Activated naive CD8-positive, alpha-beta T cell treated with anti-CD3 and anti-CD28 coated beads, Interleukin-2, amount 10 ng/mL, durations not matched to agents 7 days and 5 days (primary cell): Measurements from ENCODE around the gene ANP32E. TPM values are rescaled to one million over a fixed set of nuclear protein-coding genes. Genes with fewer than 3 reads are reported as not detected.

ENCODE experiments used
- ATAC-seq: fragments of 150-1000 bp; cut with Tn5 transposase; one replicate; pipeline ENCODE4 v1.10.0; 2021; ENCODE audit warnings: low read depth, moderate library complexity
- POLR2A ChIA-PET: fragments of 350-600 bp; sonication (Branson Sonifier 250); formaldehyde crosslinking; loops from one replicate; lab custom pipeline; 2021; ENCODE audit warnings: antibody characterized with exemption; lab: Charles Lee
- DNase-seq: peaks from one replicate; pipeline ENCODE4 v3.0.0; 2021
- H3K27ac Mint-ChIP-seq: one replicate; pipeline ENCODE4 v1.8.0; 2022; ENCODE audit warnings: mild to moderate bottlenecking, mixed read lengths
- H3K27me3 Mint-ChIP-seq: one replicate; pipeline ENCODE4 v1.8.0; 2022; ENCODE audit warnings: mild to moderate bottlenecking, moderate library complexity, mixed read lengths
- H3K36me3 Mint-ChIP-seq: one replicate; pipeline ENCODE4 v1.8.0; 2021; ENCODE audit warnings: mild to moderate bottlenecking, mixed read lengths
- H3K4me1 Mint-ChIP-seq: one replicate; pipeline ENCODE4 v1.8.0; 2021; ENCODE audit warnings: mixed read lengths
- H3K4me3 Mint-ChIP-seq: one replicate; pipeline ENCODE4 v1.8.0; 2022; ENCODE audit warnings: mild to moderate bottlenecking, moderate library complexity, mixed read lengths
- H3K9me3 Mint-ChIP-seq: one replicate; pipeline ENCODE4 v1.8.0; 2021; ENCODE audit warnings: mixed read lengths
- total RNA-seq, 2 experiments: library from RNA; stranded (reverse); gene quantifications; one replicate each; pipeline ENCODE4 v1.2.3, GENCODE V29; 2021

The ANP32E gene
- total RNA-seq, 2 experiments from 2014 or later = 113 to 115 TPM

DNA sequence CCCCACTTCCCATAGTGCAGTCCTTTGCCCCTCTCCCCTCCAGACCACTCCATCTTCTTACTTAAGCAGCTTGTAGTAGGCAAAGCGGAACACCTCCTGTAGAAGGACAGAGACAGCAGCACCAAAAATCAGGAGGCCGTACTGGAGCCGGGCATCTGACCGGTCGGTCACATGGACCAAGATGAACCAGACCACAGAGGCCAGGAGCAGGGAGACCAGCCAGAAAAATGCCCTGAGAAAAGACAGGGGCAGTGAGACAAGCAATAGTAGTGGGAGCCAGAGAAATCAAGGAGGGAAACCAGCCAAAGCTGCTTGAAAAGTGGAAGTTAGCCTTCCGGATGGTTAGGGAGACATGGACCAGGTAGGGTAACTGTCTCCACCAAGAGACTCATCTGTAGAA, 32.0 kb upstream of the ANP32E start:
- H3K36me3 Mint-ChIP-seq = peaks cover 25% of the 10 kb centered on the region
- H3K4me1 Mint-ChIP-seq = peaks cover 30% of the 10 kb centered on the region
- DNase-seq = no peak

GRCh38 chr1:150263549-150263948, 27.6 kb upstream of the ANP32E start:
- H3K36me3 Mint-ChIP-seq = peaks cover 21% of the 10 kb centered on the region
- no peaks in the 10 kb centered on the region for H3K9me3 Mint-ChIP-seq
- peaks cover 25% of the 10 kb centered on the region for H3K4me1 Mint-ChIP-seq
- DNase-seq (no peak), ATAC-seq (no peak)
- POLR2A ChIA-PET = interaction anchor here (0.7 to 1.4 kb wide), 3 partner anchors 10 to 935 kb away, joined by 3 to 5 read pairs (median 3); partner anchors contain the start of gene C1orf54
- no peak overlapping the region for H3K27ac Mint-ChIP-seq
- H3K27me3 Mint-ChIP-seq = peaks cover 18% of the 10 kb centered on the region
- H3K4me3 Mint-ChIP-seq = no peak overlapping the region

More for the DNA sequence above, 32.0 kb upstream of the ANP32E start:
- Mint-ChIP-seq H3K27me3 (peaks cover 2% of the 10 kb centered on the region), H3K4me3 (peak overlapping the region; percentile 95), H3K9me3 (no peaks in the 10 kb centered on the region), H3K27ac (peak overlapping the region; percentile 99)
- POLR2A ChIA-PET = no interaction called here
- ATAC-seq = no peak

DNA sequence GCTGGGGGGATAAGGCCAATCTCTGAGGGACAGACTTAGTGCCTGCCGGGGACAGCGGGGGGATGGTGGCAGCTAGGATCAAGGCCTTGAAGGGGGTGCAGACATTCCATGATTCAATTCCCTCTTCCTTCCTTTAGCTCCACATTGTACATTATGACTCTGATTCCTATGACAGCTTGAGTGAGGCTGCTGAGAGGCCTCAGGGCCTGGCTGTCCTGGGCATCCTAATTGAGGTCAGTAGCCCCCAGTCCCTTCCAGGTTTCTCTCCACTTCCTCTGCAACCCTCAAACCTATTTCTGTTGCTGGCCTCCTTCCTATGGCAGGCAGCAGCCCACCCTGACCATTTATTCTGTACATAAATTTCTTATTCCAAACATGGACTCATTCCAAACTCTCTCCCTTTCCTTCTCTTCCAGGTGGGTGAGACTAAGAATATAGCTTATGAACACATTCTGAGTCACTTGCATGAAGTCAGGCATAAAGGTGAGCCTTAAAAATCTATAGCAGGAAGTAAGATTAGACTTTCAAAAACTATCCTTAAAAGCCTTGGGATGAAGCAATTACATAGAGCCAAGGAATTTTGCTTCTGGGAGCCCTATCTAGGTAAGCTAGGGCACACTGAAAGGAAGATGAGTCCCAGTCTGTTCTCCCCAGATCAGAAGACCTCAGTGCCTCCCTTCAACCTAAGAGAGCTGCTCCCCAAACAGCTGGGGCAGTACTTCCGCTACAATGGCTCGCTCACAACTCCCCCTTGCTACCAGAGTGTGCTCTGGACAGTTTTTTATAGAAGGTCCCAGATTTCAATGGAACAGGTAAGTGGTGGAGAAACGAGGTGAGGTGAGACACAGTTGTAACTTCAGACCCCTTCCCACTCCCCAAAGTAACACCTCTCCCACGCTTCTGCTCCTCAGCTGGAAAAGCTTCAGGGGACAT, 26.7 kb upstream of the ANP32E start:
- Mint-ChIP-seq H3K4me1 (peaks cover 19% of the 10 kb centered on the region), H3K9me3 (no peaks in the 10 kb centered on the region), H3K36me3 (peaks cover 16% of the 10 kb centered on the region), H3K4me3 (no peak overlapping the region), H3K27me3 (peaks cover 27% of the 10 kb centered on the region), H3K27ac (no peak overlapping the region)
- DNase-seq (no peak), ATAC-seq (no peak)
- POLR2A ChIA-PET = interaction anchor here (0.9 to 1.4 kb wide), 4 partner anchors 8 to 936 kb away, joined by 3 read pairs; partner anchors contain the start of genes C1orf54 and RPRD2

DNA sequence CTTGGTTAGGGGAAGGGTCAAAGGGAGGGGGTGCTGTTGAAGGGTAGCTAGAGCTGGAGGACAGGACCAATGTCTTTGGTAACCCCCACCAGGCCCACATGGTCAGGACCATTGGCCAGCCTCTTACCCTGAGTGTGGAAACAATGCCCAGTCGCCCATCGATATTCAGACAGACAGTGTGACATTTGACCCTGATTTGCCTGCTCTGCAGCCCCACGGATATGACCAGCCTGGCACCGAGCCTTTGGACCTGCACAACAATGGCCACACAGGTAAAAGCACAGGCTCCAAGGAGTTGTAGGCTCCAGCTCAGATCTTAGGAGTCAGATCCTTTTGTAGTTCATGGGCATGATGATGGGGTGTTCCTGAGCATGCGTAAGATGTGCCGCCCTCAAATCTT, 25.5 kb upstream of the ANP32E start:
- ATAC-seq (no peak), DNase-seq (no peak)
- Mint-ChIP-seq H3K4me3 (no peak overlapping the region), H3K9me3 (no peaks in the 10 kb centered on the region), H3K4me1 (peaks cover 18% of the 10 kb centered on the region), H3K27me3 (peaks cover 40% of the 10 kb centered on the region), H3K27ac (no peak overlapping the region), H3K36me3 (peaks cover 8% of the 10 kb centered on the region)
- POLR2A ChIA-PET = interaction anchor here (0.6 to 0.9 kb wide), 2 partner anchors 26 to 185 kb away, joined by 3 to 5 read pairs; partner anchors contain the start of gene ANP32E

- H3K27me3 Mint-ChIP-seq = peaks cover 46% of the 10 kb centered on the region
- H3K36me3 Mint-ChIP-seq = no peaks in the 10 kb centered on the region
- H3K4me3 Mint-ChIP-seq = no peak overlapping the region
- H3K27ac Mint-ChIP-seq = no peak overlapping the region
- DNase-seq = no peak
- no peak for ATAC-seq
- H3K9me3 Mint-ChIP-seq = no peaks in the 10 kb centered on the region
- POLR2A ChIA-PET = interaction anchor here (0.6 to 0.9 kb wide), 2 partner anchors 26 to 254 kb away, joined by 3 read pairs; no protein-coding TSS in a partner anchor
- peaks cover 21% of the 10 kb centered on the region for H3K4me1 Mint-ChIP-seq
These were observed 24.1 kb upstream of the ANP32E start for GRCh38 chr1:150259758-150260669.

GRCh38 chr1:150259217-150259616, 23.3 kb upstream of the ANP32E start:
- Mint-ChIP-seq H3K36me3 (no peaks in the 10 kb centered on the region), H3K4me3 (no peak overlapping the region), H3K4me1 (peaks cover 21% of the 10 kb centered on the region), H3K27ac (no peak overlapping the region), H3K27me3 (peaks cover 46% of the 10 kb centered on the region), H3K9me3 (no peaks in the 10 kb centered on the region)
- DNase-seq (no peak), ATAC-seq (no peak)
- POLR2A ChIA-PET = no interaction called here

DNA sequence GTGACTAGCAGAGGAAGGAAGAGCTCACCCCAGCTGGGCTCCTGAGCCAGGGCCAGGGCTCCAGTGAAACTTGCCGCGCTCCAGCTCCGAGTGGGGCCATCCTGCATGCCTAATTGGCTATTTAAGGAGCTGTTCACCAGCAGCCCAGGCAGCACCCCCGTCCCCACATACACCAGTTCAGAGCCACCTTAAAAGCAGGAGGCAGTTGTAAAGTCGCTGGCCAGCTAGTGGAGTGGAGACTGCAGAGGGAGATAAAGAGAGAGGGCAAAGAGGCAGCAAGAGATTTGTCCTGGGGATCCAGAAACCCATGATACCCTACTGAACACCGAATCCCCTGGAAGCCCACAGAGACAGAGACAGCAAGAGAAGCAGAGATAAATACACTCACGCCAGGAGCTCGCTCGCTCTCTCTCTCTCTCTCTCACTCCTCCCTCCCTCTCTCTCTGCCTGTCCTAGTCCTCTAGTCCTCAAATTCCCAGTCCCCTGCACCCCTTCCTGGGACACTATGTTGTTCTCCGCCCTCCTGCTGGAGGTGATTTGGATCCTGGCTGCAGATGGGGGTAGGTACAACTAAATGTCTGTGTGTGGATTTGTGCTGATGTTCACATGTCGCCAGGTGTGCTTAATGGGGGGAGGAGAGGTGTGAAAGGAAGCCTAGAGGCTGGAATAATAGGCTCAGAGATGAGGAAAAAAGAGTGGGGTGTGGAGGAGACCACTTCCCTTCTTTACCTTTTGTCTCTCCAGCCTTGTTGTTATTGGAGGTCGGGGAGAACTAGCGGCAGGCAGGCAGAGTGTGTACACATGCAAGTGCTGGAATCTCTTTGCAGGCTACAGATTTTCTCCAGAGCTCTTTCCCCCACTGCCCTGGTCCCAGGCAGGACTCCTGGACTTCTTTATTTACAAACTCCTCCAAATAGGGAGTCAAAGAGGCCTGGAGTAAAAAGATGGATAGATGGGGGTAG, 22.0 kb upstream of the ANP32E start, which contains the start of gene CA14:
CA14 (plus strand) TSS at position 151 of the 962 bp plus-strand sequence; CDS start at position 506, 355 bp downstream.
- POLR2A ChIA-PET = interaction anchor here (0.6 to 2.1 kb wide), 2 partner anchors 11 to 35 kb away, joined by 3 to 7 read pairs; partner anchors contain the start of gene APH1A
- no peak for ATAC-seq
- Mint-ChIP-seq H3K27ac (no peak within 1 kb of the TSS), H3K36me3 (no peaks in the 10 kb centered on the region), H3K9me3 (no peaks in the 10 kb centered on the region), H3K27me3 (peaks cover 51% of the 10 kb centered on the region), H3K4me1 (peaks cover 17% of the 10 kb centered on the region), H3K4me3 (no peak within 1 kb of the TSS)
- no peak for DNase-seq

DNA sequence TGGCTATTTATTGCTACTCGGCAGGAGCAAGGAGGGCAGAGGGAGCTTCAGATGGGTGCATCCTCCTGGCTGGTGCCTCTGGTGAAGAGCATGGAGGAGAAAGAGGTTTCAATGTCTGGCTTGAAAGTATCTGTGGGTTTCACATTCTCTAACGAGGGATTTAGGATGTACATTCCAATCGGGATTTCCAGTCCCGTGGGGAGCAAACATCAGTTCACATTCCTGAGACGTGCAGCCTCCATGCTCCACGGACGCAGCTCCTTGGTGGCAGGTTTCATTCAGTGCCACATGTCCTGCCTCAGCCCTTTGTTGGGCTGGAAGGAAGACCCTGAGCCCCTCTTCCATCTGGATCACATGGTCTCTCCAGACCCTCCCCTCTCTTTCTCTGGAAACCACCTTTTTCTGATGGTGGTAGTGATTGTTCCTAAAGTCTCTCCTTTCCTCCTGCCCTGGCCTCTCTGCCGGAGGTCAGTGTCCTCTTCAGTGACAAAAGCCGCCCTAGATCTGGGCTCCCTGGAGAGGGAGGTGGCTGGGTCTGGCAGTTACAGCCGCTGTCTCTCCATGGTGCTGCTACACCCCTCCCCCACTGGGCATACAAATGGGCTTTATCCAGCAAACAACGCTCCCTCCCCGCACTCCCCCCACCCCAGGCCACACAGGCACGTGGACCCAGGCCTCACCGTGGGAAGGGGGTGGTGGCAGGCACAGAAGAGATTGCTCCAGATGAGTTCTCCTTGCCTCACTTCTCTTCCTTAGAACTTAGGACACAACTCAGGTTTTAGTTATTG, 20.8 kb upstream of the ANP32E start:
- DNase-seq = no peak
- no peak overlapping the region for H3K27ac Mint-ChIP-seq
- H3K36me3 Mint-ChIP-seq = no peaks in the 10 kb centered on the region
- H3K4me1 Mint-ChIP-seq = peaks cover 15% of the 10 kb centered on the region
- no peak overlapping the region for H3K4me3 Mint-ChIP-seq
- peaks cover 51% of the 10 kb centered on the region for H3K27me3 Mint-ChIP-seq
- no peaks in the 10 kb centered on the region for H3K9me3 Mint-ChIP-seq
- POLR2A ChIA-PET = interaction anchor here (1.0 to 2.1 kb wide), 5 partner anchors 12 to 258 kb away, joined by 3 to 7 read pairs (median 4); partner anchors contain the start of genes APH1A, FALEC and RPRD2
- ATAC-seq = no peak

GRCh38 chr1:150256198-150256553, 20.3 kb upstream of the ANP32E start:
- H3K27ac Mint-ChIP-seq = no peak overlapping the region
- no peaks in the 10 kb centered on the region for H3K9me3 Mint-ChIP-seq
- ATAC-seq (no peak), DNase-seq (no peak)
- H3K4me3 Mint-ChIP-seq = peak overlapping the region; percentile 71
- H3K4me1 Mint-ChIP-seq = peaks cover 15% of the 10 kb centered on the region
- POLR2A ChIA-PET = interaction anchor here (1.0 to 2.1 kb wide), 5 partner anchors 13 to 259 kb away, joined by 3 to 7 read pairs (median 4); partner anchors contain the start of genes APH1A, FALEC and RPRD2
- H3K36me3 Mint-ChIP-seq = no peaks in the 10 kb centered on the region
- H3K27me3 Mint-ChIP-seq = peaks cover 52% of the 10 kb centered on the region

DNA sequence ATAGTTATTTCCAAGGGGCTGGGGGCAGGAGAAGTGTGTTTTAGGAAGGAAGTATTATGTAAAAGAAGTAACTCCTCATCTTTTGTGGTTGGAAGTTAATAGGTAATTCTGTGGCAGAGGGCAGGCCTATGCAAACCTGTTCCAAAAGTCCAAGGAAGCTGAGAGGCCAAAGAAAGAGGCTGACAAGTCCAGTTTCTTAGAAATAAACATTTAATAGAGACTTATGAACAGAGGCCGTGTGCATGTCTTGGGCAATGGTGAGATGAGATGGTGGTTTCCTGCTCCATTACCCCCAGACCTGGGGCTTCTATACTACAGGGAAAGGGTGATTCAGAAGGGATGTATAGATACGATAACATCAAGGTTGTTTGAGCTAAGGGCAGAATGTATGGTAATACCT, 14.0 kb upstream of the ANP32E start:
- H3K4me3 Mint-ChIP-seq = no peak overlapping the region
- POLR2A ChIA-PET = no interaction called here

GRCh38 chr1:150243003-150243402, 7.1 kb upstream of the ANP32E start:
- no peak overlapping the region for H3K27ac Mint-ChIP-seq
- ATAC-seq = no peak
- H3K27me3 Mint-ChIP-seq = peaks cover 20% of the 10 kb centered on the region
- peaks cover 7% of the 10 kb centered on the region for H3K4me1 Mint-ChIP-seq
- no peak overlapping the region for H3K4me3 Mint-ChIP-seq
- H3K9me3 Mint-ChIP-seq = no peaks in the 10 kb centered on the region
- POLR2A ChIA-PET = no interaction called here
- DNase-seq = no peak
- no peaks in the 10 kb centered on the region for H3K36me3 Mint-ChIP-seq

More for the DNA sequence above, 14.0 kb upstream of the ANP32E start:
- H3K27me3 Mint-ChIP-seq = peaks cover 23% of the 10 kb centered on the region
- no peaks in the 10 kb centered on the region for H3K4me1 Mint-ChIP-seq
- H3K36me3 Mint-ChIP-seq = no peaks in the 10 kb centered on the region
- no peak overlapping the region for H3K27ac Mint-ChIP-seq
- DNase-seq (no peak), ATAC-seq (no peak)
- H3K9me3 Mint-ChIP-seq = no peaks in the 10 kb centered on the region
